ENCODE results near the gene SLC2A9. TPM values are rescaled to one million over a fixed set of nuclear protein-coding genes. Genes with fewer than 3 reads are reported as not detected.

The SLC2A9 gene
- total RNA-seq, 2 donors from 2014 or later: 9.8 to 15.3 TPM

DNA sequence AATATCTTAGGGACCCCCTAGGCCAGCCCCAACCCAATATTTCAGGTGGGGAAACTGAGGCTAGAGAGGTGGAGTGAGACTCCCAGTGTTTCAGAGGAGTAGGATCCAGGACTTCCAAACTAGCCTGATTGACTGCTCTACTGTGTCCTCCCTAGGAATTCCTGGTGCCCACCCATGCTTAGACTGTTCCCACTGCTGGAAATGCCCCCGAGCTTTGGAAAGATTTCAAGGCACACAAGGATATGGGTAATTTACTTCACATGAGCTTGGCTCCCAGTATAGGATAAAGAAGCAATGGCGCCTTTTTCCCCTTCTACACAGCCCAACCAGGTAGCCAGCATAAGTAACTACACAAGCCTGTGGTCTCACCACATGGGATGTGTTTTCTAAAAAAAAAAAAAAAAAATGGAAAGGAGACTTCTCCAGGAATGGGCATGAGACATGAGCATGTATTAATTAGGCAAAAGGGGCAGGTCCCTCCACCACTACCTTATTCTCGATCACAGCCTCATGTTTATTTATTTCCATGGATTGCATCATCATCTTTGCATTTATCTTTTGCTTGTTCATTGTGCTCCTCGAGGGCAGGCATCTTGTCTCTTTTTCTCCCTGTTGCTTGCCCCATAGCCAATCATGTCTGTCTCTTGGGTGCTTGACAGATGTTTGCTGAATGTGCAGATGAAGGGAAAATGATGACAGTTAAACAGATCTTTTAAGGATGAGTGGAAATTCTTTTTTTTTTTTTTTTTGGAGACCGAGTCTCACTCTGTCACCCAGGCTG, 173.1 kb downstream of the SLC2A9 start:
- Histone ChIP-seq H3K27me3 (replicated peaks; ENCODE audit: insufficient read depth) (no peaks in the 10 kb centered on the region), H3K36me3 (no peaks in the 10 kb centered on the region), H3K27ac (no peak overlapping the region), H3K4me3 (no peak overlapping the region), H3K9me3 (no peaks in the 10 kb centered on the region), H3K4me1 (replicated peaks) (no peaks in the 10 kb centered on the region)
- no peak for DNase-seq (ENCODE audit: low spot score)
- intact Hi-C loops (cut with DNase I): no loop called here
- WGBS: 81% methylated on average over 5 of the region's 5 CpGs
- TF ChIP-seq CTCF (IDR thresholded peaks at IDR 0.05) (no peak), POLR2A (IDR thresholded peaks at IDR 0.05) (no peak), POLR2AphosphoS5 (IDR thresholded peaks at IDR 0.05) (no peak)

GRCh38 chr4:9845791-9846493, 175.4 kb downstream of the SLC2A9 start:
- Histone ChIP-seq H3K27me3 (replicated peaks; ENCODE audit: insufficient read depth) (no peaks in the 10 kb centered on the region), H3K4me3 (no peak overlapping the region), H3K9me3 (no peaks in the 10 kb centered on the region), H3K4me1 (replicated peaks) (no peaks in the 10 kb centered on the region), H3K36me3 (no peaks in the 10 kb centered on the region), H3K27ac (no peak overlapping the region)
- TF ChIP-seq CTCF (IDR thresholded peaks at IDR 0.05) (no peak), POLR2A (IDR thresholded peaks at IDR 0.05) (no peak), POLR2AphosphoS5 (IDR thresholded peaks at IDR 0.05) (no peak)
- intact Hi-C loops (cut with DNase I): no loop called here
- no peak for DNase-seq (ENCODE audit: low spot score)
- 91% methylated on average over 9 of the region's 9 CpGs for WGBS

- H3K9me3 ChIP-seq: no peaks in the 10 kb centered on the region
- no peaks in the 10 kb centered on the region for H3K36me3 ChIP-seq
- no peaks in the 10 kb centered on the region for H3K27me3 ChIP-seq (replicated peaks; ENCODE audit: insufficient read depth)
- no peak for DNase-seq (ENCODE audit: low spot score)
- intact Hi-C loops (cut with DNase I): no loop called here
- TF ChIP-seq POLR2AphosphoS5 (IDR thresholded peaks at IDR 0.05): no peak
- no peak for TF ChIP-seq CTCF (IDR thresholded peaks at IDR 0.05)
- TF ChIP-seq POLR2A (IDR thresholded peaks at IDR 0.05): no peak
- H3K27ac ChIP-seq: no peak overlapping the region
- H3K4me3 ChIP-seq: no peak overlapping the region
- 100% methylated on average over 2 of the region's 2 CpGs for WGBS
- H3K4me1 ChIP-seq (replicated peaks): no peaks in the 10 kb centered on the region
Observed at GRCh38 chr4:9841072-9841471, 180.2 kb downstream of the SLC2A9 start.

DNA sequence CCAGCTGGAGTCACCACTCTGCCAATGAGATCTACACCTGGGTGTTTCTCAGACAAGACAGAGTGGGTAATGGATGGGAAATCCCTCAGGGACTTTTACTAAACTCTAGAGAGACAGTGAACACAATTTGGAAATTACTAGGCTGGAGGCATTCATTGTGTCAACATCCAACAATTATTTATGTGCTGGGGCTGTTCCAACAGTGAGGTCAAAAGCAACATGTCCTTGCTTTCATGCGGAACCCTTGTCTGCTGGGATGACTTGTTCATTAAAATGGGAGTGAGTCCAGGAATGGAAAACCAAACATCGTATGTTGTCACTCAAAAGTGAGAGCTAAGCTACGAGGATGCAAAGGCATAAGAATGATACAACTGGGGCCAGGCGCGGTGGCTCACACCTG, 185.9 kb downstream of the SLC2A9 start:
- H3K9me3 ChIP-seq: no peaks in the 10 kb centered on the region
- no peaks in the 10 kb centered on the region for H3K27me3 ChIP-seq (replicated peaks; ENCODE audit: insufficient read depth)
- TF ChIP-seq CTCF (IDR thresholded peaks at IDR 0.05): no peak
- TF ChIP-seq POLR2A (IDR thresholded peaks at IDR 0.05): no peak
- no peak for TF ChIP-seq POLR2AphosphoS5 (IDR thresholded peaks at IDR 0.05)
- intact Hi-C loops (cut with DNase I): no loop called here
- 60% methylated on average over 5 of the region's 5 CpGs for WGBS
- H3K4me3 ChIP-seq: no peak overlapping the region
- no peak for DNase-seq (ENCODE audit: low spot score)
- H3K27ac ChIP-seq: no peak overlapping the region
- no peaks in the 10 kb centered on the region for H3K4me1 ChIP-seq (replicated peaks)
- no peaks in the 10 kb centered on the region for H3K36me3 ChIP-seq
